ENCODE data around the gene UBTF.

UBTF gene

GRCh38 chr17:44219616-44220212 lies at the start of gene UBTF:
Gene UBTF (minus strand): TSS chr17:44219675. CDS start chr17:44218229, 1,446 bp downstream.
- DNase-seq = peak; percentile 66

- no peak for DNase-seq
Measured at GRCh38 chr17:44268709-44269534, 49.4 kb upstream of the UBTF start.

GRCh38 chr17:44267818-44268490 lies 48.5 kb upstream of the UBTF start, which contains the start of gene SLC4A1:
Gene SLC4A1 (minus strand): TSS chr17:44268135. CDS start chr17:44262866, 5,269 bp downstream.
- no peak for DNase-seq

- DNase-seq = no peak
Measured at GRCh38 chr17:44267165-44267455, 47.6 kb upstream of the UBTF start.

GRCh38 chr17:44266402-44267164 lies 47.1 kb upstream of the UBTF start:
- DNase-seq = no peak

- no peak for DNase-seq
Measured at GRCh38 chr17:44263345-44263902, 43.9 kb upstream of the UBTF start.

- DNase-seq = no peak
Measured at GRCh38 chr17:44262654-44263225, 43.3 kb upstream of the UBTF start.

- no peak for DNase-seq
Measured at GRCh38 chr17:44260296-44260695, 40.8 kb upstream of the UBTF start.

- DNase-seq = no peak
Measured at GRCh38 chr17:44258811-44259351, 39.4 kb upstream of the UBTF start.

- DNase-seq = no peak
Measured at GRCh38 chr17:44257815-44258760, 38.6 kb upstream of the UBTF start.

- no peak for DNase-seq
Measured at GRCh38 chr17:44256671-44257070, 37.2 kb upstream of the UBTF start.

- no peak for DNase-seq
Measured at GRCh38 chr17:44255915-44256314, 36.4 kb upstream of the UBTF start.

- DNase-seq = no peak
Measured at GRCh38 chr17:44254361-44255095, 35.1 kb upstream of the UBTF start.

GRCh38 chr17:44253006-44253405 lies 33.5 kb upstream of the UBTF start:
- no peak for DNase-seq

- DNase-seq = no peak
Measured at GRCh38 chr17:44251062-44251461, 31.6 kb upstream of the UBTF start.

GRCh38 chr17:44249501-44250246 lies 30.2 kb upstream of the UBTF start:
- DNase-seq = no peak

GRCh38 chr17:44247876-44248736 lies 28.6 kb upstream of the UBTF start:
- no peak for DNase-seq

- DNase-seq = no peak
Measured at GRCh38 chr17:44247440-44247841, 28.0 kb upstream of the UBTF start.

Data from NCI-H1092 (cell line).